NCI-H69 (cell line): Measurements from ENCODE around the gene AHCYL2.
"Not testable (repeated sequence)": the region's sequence is repeated elsewhere in the genome, so short reads cannot be mapped to it uniquely, and the experiment has no call there.

ENCODE experiments used
- DNase-seq: peaks from one replicate; lab custom pipeline; 2025; lab: John Stamatoyannopoulos, UW

The AHCYL2 gene

DNA sequence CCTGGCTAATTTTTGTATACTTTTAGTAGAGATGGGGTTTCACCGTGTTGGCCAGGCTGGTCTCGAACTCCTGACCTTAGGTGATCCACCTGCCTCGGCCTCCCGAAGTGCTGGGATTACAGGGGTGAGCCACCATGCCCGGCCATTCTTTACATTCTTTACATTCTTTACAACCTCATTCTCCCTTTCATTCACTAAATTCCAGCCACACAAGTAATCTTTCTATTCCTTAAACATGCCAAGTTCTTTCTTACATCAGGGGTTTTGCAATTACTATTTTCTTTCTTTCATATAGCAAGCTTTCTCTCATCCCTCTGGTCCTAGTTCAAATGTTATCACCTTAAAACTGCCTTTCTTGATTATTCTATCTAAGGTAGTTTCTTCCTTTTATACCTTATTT lies 128.3 kb downstream of the AHCYL2 start:
- not testable (repeated sequence) for DNase-seq

GRCh38 chr7:129354428-129355157 lies 129.8 kb downstream of the AHCYL2 start:
- no peak for DNase-seq

- no peak for DNase-seq
Measured at GRCh38 chr7:129356176-129356575, 131.3 kb downstream of the AHCYL2 start.

DNA sequence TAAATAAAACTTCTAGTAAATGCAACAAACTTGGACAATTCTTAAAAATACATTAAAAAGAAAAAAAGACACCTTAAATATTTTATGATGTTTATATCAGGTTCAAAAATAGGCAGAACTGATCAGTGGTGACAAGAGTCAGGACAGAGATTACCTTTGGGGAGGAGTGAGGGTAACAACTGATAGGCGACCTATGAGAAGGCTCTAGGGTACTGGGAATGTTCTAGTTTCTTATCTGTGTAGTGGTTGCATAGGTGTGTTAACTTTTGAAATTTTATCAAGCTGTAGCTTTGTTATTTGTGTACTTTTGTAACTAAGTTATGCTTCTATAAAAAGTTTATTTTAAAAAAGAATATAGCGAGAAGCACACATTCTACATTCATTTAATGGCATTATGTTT lies 134.3 kb downstream of the AHCYL2 start:
- DNase-seq = no peak

DNA sequence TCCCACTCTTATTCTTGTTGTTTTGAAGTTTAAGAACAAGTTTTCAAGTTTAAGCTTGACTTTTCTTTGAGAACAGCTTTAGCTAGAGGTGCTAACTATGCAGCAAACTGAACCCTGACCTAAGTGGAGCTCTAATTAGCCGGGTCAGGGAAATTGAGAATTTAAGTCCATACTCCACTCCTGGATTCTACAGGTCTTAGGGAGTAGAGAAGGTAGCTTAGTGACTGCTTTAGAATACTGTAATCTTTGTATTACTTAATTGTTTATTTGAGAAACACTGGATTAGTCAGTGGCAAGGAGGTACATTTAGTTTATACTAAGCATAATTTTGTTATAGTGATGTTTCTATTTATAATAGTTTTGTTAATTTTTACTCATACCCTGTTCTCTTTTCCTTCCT lies 134.8 kb downstream of the AHCYL2 start:
- no peak for DNase-seq

GRCh38 chr7:129361771-129362170 lies 136.9 kb downstream of the AHCYL2 start:
- DNase-seq = no peak

DNA sequence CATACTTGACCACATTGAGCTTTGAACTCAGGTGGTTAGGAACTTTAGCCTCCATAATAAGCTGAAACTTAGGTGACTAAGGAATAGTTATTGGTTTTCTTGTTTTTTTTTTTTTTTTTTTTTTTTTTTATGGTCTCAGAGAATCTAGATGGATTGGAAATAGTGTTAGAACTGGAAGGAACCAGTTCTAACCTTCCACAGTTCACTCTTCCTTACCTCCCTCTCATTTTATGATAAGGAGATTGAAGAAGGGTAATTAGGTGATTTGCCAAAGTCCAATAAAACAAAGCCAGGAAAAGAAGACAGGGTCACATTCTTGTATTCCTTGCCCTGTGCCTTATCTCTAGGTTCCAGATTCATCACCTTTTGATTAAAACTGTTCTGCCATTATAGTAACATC lies 137.7 kb downstream of the AHCYL2 start:
- DNase-seq = no peak

DNA sequence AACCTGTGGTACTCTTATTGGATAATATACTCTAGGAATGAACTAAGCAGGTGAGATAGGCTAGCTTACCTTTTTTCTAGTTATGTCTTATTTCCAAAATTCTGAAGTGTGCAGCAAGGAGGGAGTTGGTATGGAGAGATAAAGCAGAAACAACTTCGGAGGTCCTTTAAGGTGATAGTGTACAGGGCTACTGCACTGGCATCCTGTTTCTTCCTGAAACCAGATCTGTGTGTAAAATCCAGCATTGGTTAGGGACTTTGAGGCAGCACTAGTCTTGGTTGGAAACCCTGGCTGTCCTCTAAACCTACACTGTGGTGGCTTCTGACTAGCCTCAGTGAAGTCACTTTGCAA lies 142.5 kb downstream of the AHCYL2 start:
- DNase-seq = no peak

DNA sequence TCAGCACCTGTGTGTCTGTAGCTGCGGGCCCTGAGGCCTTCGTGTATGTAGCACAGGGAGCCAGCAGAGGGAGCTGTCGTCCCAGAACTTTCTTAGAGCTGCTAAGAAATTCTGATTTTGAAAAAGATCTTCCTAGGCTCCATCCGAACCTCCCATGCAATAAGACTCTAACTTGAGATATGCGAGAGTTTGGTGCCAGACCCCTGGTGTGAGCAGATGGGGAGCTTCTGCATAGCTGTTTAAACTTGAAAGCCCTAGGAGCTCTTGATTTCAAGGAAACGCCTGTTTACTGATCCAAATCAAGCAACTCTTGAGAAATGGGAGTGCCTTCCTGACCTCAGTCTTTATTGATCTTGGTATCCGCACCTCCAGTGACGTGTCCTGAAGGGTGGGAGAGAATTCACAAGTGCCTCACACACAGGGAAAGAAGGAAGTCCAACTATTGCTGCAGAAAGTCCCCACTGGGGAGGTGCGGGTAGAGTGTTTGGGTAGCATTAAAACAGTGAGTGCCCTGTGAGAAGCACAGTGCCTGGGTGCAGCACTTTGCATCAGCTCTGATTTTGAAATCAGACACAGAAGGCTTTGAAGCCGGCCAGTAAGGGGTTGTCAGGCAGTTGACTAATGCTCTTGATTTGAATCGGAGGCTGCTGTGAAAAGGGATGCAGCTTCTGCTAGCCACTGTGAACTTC lies 143.0 kb downstream of the AHCYL2 start:
- peak; percentile 80 for DNase-seq

DNA sequence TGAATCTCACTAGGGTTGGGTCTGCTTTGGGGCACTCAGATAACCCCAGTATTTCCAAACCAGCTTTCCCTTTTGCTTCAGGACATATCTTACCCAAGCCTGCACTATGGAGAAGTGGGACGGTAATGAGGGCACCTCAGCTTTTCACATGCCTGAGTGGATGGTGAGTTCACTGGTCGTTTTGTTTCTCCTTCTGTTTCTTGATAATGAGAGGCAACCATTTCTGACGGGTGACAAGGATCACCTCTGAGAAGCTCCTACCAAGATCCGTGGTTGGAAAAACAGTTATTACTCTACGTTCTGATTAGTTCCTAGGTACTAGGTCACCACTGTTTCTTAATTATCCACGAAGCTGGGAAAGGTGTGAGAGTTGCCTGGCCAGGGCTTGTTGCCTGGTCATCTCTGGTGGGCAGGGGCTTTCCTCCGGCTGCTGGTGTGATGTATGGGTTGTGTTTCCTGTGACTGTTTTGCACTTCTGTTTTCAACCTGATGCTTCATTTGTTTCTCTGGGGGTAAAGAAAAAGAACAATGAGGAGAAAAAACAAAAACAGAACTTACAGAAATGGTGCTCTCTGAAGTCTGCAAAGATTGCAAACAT lies 143.7 kb downstream of the AHCYL2 start:
- DNase-seq = no peak

DNA sequence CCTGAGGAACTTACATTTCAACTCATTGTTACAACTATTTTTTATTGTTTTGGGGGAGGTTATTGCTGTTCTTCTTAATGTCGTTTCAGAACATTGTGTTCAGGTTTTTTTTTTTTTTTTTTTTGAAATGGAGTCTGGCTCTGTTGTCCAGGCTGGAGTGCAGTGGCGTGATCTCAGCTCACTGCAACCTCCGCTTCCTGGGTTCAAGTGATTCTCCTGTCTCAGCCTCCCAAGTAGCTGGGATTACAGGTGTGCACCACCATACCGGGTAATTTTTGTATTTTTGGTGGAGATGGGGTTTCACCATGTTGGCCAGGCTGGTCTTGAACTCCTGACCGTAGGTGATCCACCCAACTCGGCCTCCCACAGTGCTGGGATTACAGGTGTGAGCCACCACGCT lies 144.6 kb downstream of the AHCYL2 start:
- not testable (repeated sequence) for DNase-seq

DNA sequence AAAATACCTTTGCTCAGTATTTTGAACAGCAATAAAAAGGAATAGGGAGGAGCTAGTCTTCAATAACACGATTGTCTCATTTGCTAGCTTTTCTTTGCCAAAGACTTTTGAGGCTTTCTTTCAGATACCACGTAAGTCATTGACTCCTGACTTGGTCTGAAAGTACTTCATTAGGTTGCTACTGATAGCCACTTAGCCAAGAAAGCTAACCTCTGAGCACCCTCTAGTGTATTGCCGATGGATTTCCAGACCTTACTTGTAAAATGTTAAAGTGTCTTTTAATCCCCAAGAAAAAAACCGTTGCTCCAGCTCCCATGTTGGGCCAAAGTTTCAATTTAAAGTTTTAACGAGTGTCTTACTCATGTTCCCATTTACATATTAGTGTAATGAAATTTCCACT lies 146.0 kb downstream of the AHCYL2 start:
- DNase-seq = peak; percentile 7

GRCh38 chr7:129371487-129371886 lies 146.7 kb downstream of the AHCYL2 start:
- no peak for DNase-seq

- DNase-seq = peak; percentile 11
Measured at GRCh38 chr7:129373651-129374428, 149.0 kb downstream of the AHCYL2 start.

DNA sequence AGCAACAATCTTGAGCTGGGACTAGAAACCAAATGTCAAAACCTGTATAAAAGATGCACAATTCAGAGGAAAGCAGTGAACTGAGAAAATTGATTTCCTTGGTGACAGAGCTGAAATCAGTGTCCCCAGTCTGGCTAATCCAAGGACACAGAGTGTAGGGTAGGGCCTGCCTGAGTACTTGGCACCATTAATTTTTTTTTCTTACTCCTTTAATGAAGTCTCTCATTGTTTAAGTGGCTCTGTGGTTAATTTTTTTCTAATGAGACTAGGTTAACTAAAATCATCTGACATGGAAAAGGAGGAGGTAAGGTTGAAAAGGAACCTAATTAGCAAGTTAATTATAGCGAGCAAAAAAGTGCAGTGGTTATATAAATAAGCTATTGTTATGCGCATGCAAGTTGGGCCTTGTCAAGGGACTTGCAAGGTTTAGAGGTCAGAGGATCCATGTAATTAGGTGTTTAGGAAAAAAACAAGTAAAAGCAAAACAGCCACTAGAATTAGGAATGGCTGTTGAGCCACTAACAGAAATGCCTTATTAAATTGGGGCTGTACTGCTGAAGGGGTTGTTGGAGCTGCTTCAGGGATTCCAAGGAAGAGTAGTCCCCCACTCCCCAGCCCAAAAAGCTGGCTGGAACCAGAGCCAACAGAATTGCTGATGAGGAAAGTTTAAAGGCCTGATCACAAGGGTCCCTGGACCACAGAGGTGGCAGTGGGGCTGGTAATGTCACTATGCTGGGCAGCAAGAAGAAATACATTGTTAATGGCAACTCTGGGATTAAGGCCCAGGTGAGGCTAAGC lies 150.5 kb downstream of the AHCYL2 start:
- DNase-seq = peak; percentile 76

- peak; percentile 76 for DNase-seq
Measured at GRCh38 chr7:129376076-129376777, 151.4 kb downstream of the AHCYL2 start.

DNA sequence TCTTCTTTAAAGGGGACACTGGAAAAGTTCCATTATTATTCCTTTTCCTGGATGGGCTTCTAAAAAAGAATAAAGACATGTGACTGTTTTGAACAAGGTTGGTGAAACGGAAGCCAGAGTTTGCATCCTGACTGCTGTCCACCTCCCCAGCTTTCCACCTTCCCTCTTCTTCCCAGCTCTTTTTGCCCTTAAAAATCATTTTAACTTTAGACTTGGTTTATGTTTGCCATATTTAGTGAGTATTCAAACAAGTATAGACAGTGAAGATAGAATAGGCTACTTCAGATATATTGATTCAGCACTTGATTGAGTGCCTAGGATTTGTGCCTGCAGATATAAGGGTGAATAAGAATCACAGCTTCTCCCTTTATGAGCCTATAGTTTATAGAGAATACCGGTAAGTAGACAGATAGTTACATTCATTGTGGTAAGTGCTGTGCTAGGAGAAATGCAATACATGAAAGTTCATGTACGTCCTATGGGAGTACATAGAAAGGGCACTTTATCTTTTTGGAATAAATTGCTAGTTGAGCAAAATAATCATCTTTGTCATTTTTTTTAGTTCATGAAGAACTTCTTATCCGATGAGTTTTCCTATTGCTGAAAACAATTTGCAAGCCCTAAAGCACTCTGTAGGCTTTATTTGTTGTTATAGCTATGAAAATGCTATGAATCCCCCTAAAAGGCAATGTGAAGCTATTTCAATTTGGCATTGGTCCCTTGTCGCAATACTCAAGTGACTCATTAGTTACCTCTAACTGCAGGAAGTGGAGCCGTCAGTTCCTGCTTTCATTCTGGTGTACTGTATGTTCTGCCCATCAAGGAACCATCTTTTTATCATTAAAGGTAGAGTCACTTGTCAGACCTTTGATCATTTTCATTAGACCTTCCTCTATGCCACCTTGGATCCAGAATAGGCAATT lies 152.2 kb downstream of the AHCYL2 start:
- no peak for DNase-seq

- no peak for DNase-seq
Measured at GRCh38 chr7:129381710-129382484, 157.1 kb downstream of the AHCYL2 start.

DNA sequence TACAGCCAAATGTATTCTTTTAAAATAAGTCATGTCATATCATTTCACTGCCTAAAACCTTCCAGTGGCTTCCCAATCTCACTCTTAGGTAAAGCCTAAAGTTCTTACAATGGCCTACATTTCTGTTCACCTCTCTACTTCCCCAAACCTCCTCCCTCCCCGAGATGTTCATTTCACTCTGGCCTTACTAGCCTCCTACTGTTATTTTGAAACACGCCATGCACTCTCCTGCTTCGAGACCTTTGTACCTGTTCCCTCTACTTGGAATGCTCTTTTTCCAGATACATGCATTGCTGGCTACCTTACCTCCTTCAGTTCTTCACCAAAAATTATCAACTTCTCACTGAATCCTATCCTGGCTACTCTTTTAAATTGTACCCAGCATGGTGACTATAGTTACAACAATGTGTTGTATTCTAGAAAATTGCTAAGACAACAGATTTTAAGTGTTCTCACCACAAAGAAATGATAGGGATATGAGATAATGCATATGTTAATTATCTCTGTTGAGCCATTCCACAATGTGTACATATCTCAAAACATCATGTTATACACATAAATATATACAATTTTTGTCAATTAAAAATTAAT lies 158.8 kb downstream of the AHCYL2 start:
- no peak for DNase-seq
